H9 (cell line): ENCODE measurements around the gene RIMBP2. TPM values are rescaled to one million over a fixed set of nuclear protein-coding genes. Genes with fewer than 3 reads are reported as not detected.

ENCODE experiments used
- DNase-seq: peaks from one replicate; pipeline ENCODE4 v3.0.0-alpha.2; 2017
- H2AFZ ChIP-seq: one replicate; pipeline ENCODE4 v1.6.1; 2013; ENCODE audit warnings: mild to moderate bottlenecking, low read length, control low read depth, moderate library complexity
- H2AK5ac ChIP-seq: 2 replicates; pipeline ENCODE4 v1.6.1; 2013; ENCODE audit warnings: low read length, control low read depth, mixed read lengths; ENCODE audit not compliant: insufficient read length
- H2BK120ac ChIP-seq: one replicate; pipeline ENCODE4 v1.6.1; 2013; ENCODE audit warnings: low read depth, mild to moderate bottlenecking, low read length, control low read depth, inconsistent platforms; ENCODE audit not compliant: poor library complexity, severe bottlenecking
- H2BK12ac ChIP-seq: 2 replicates; pipeline ENCODE4 v1.6.1; 2013; ENCODE audit warnings: low read length, control low read depth, mixed read lengths, low read depth; ENCODE audit not compliant: insufficient read length
- H2BK15ac ChIP-seq: 2 replicates; pipeline ENCODE4 v1.6.1; 2013; ENCODE audit warnings: low read depth, low read length, control low read depth
- H2BK20ac ChIP-seq: one replicate; pipeline ENCODE4 v1.6.1; 2013; ENCODE audit warnings: low read depth, mild to moderate bottlenecking, low read length, control low read depth, inconsistent platforms; ENCODE audit not compliant: poor library complexity, severe bottlenecking
- H2BK5ac ChIP-seq: 2 replicates; pipeline ENCODE4 v1.6.1; 2013; ENCODE audit warnings: low read length, control low read depth, mixed read lengths; ENCODE audit not compliant: insufficient read length
- H3K14ac ChIP-seq: 2 replicates; pipeline ENCODE4 v1.6.1; 2013; ENCODE audit warnings: low read length, control low read depth; ENCODE audit not compliant: insufficient read depth
- H3K18ac ChIP-seq: 2 replicates; pipeline ENCODE4 v1.6.1; 2013; ENCODE audit warnings: low read depth, mild to moderate bottlenecking, mixed read lengths, low read length, control low read depth; ENCODE audit not compliant: insufficient read length
- H3K23ac ChIP-seq: 2 replicates; pipeline ENCODE4 v1.6.1; 2013; ENCODE audit warnings: low read length, control low read depth, mixed read lengths, low read depth; ENCODE audit not compliant: insufficient read length
- H3K23me2 ChIP-seq: 2 replicates; pipeline ENCODE4 v1.6.1; 2013; ENCODE audit warnings: low read depth, mild to moderate bottlenecking, mixed read lengths, low read length, control low read depth; ENCODE audit not compliant: insufficient read length, poor library complexity, severe bottlenecking
- H3K27ac ChIP-seq: 2 replicates; pipeline ENCODE4 v1.5.1; 2013; ENCODE audit warnings: low read length, control low read depth, mixed read lengths, low read depth; ENCODE audit not compliant: insufficient read length
- H3K27me3 ChIP-seq: 2 replicates; pipeline ENCODE4 v1.6.1; 2013; ENCODE audit warnings: low read length, control low read depth, inconsistent platforms; ENCODE audit not compliant: insufficient read depth
- H3K4ac ChIP-seq: 2 replicates; pipeline ENCODE4 v1.6.1; 2013; ENCODE audit warnings: low read depth, mild to moderate bottlenecking, control low read depth, inconsistent platforms, low read length, moderate library complexity
- H3K4me1 ChIP-seq: 2 replicates; pipeline ENCODE4 v1.6.1; 2013; ENCODE audit warnings: low read length, control low read depth, inconsistent platforms; ENCODE audit not compliant: insufficient read depth
- H3K4me2 ChIP-seq: 2 replicates; pipeline ENCODE4 v1.6.1; 2013; ENCODE audit warnings: low read length, control low read depth, mixed read lengths; ENCODE audit not compliant: insufficient read length, insufficient read depth
- H3K56ac ChIP-seq: 2 replicates; pipeline ENCODE4 v1.6.1; 2013; ENCODE audit warnings: low read depth, mild to moderate bottlenecking, mixed read lengths, low read length, control low read depth; ENCODE audit not compliant: insufficient read length
- H3K79me1 ChIP-seq: 2 replicates; pipeline ENCODE4 v1.6.1; 2013; ENCODE audit warnings: low read depth, mild to moderate bottlenecking, moderate library complexity, low read length, control low read depth, inconsistent platforms; ENCODE audit not compliant: insufficient read depth, poor library complexity, severe bottlenecking
- H3K79me2 ChIP-seq: 2 replicates; pipeline ENCODE4 v1.6.1; 2013; ENCODE audit warnings: low read length, control low read depth, inconsistent platforms; ENCODE audit not compliant: insufficient read depth
- H3K9ac ChIP-seq: 2 replicates; pipeline ENCODE4 v1.6.1; 2013; ENCODE audit warnings: low read length, control low read depth, mixed read lengths; ENCODE audit not compliant: insufficient read length; ENCODE audit errors: extremely low read depth
- H3K9me3 ChIP-seq: one replicate; pipeline ENCODE4 v1.6.1; 2013; ENCODE audit warnings: low read depth, low read length, inconsistent platforms; ENCODE audit not compliant: control insufficient read depth
- H3T11ph ChIP-seq: one replicate; pipeline ENCODE4 v1.6.1; 2013; ENCODE audit warnings: mild to moderate bottlenecking, low read length, control low read depth, inconsistent platforms
- H4K20me1 ChIP-seq: one replicate; pipeline ENCODE4 v1.6.1; 2013; ENCODE audit not compliant: control insufficient read depth, insufficient read length, insufficient read depth
- H4K5ac ChIP-seq: 2 replicates; pipeline ENCODE4 v1.6.1; 2013; ENCODE audit warnings: low read depth, mild to moderate bottlenecking, mixed read lengths, low read length, control low read depth; ENCODE audit not compliant: insufficient read length
- H4K8ac ChIP-seq: replicated peaks from 2 replicates; pipeline ENCODE4 v1.6.1; 2013; ENCODE audit warnings: low read length, control low read depth, mixed read lengths, low read depth; ENCODE audit not compliant: insufficient read length
- H4K91ac ChIP-seq: 2 replicates; pipeline ENCODE4 v1.6.1; 2013; ENCODE audit warnings: low read depth, mild to moderate bottlenecking, moderate library complexity, mixed read lengths, low read length, control low read depth; ENCODE audit not compliant: insufficient read length
- H3K27ac Mint-ChIP-seq, 3 experiments: 2 replicates in 2 of 3; 3 replicates in 1 of 3; pipeline ENCODE4 v1.8.0; 2020 to 2021; ENCODE audit warnings: mixed read lengths in 3 of 3, mild to moderate bottlenecking in 1 of 3, moderate library complexity in 1 of 3
- H3K27me3 Mint-ChIP-seq: 2 replicates; pipeline ENCODE4 v1.8.0; 2021; ENCODE audit warnings: low read depth, mild to moderate bottlenecking, moderate library complexity, mixed read lengths
- H3K36me3 Mint-ChIP-seq, 3 experiments: 2 replicates in 2 of 3; 3 replicates in 1 of 3; pipeline ENCODE4 v1.8.0; 2020 to 2021; ENCODE audit warnings: low read depth in 3 of 3, mixed read lengths in 3 of 3; ENCODE audit not compliant: insufficient read depth in 1 of 3
- H3K4me1 Mint-ChIP-seq, 2 experiments: 2 replicates each; pipeline ENCODE4 v1.8.0; 2020; ENCODE audit warnings: mixed read lengths in 2 of 2
- H3K4me3 Mint-ChIP-seq, 2 experiments: 2 replicates in 1 of 2; 3 replicates in 1 of 2; pipeline ENCODE4 v1.8.0; 2020 to 2021; ENCODE audit warnings: mild to moderate bottlenecking in 2 of 2, mixed read lengths in 2 of 2, moderate library complexity in 1 of 2
- H3K9me3 Mint-ChIP-seq, 2 experiments: 2 replicates in 1 of 2; 3 replicates in 1 of 2; pipeline ENCODE4 v1.8.0; 2020; ENCODE audit warnings: mild to moderate bottlenecking in 2 of 2, mixed read lengths in 2 of 2, moderate library complexity in 1 of 2
- WGBS: extraction: QIAGEN DNeasy Blood & Tissue Kit; methylation state at CpG from one replicate; pipeline ENCODE4 v1.1.7; 2013; ENCODE audit warnings: missing lambda C conversion rate, low lambda C conversion rate, mixed read lengths; ENCODE audit not compliant: insufficient read length; ENCODE audit errors: extremely low coverage; 5-methylcytosine and 5-hydroxymethylcytosine counted together
- total RNA-seq: library from RNA; stranded (reverse); gene quantifications from 2 replicates; pipeline ENCODE4 v1.2.1, GENCODE V29; 2021
- TF ChIP-seq, protein P1 (sequence below): fragments of 200-600 bp; sonication (generic); conservative IDR thresholded peaks from 3 replicates; pipeline ENCODE4 v1.8.0; 2021; ENCODE audit warnings: antibody characterized with exemption, mild to moderate bottlenecking

Gene RIMBP2
- total RNA-seq, 1 experiment from 2014 or later, result 0.70 TPM

DNA sequence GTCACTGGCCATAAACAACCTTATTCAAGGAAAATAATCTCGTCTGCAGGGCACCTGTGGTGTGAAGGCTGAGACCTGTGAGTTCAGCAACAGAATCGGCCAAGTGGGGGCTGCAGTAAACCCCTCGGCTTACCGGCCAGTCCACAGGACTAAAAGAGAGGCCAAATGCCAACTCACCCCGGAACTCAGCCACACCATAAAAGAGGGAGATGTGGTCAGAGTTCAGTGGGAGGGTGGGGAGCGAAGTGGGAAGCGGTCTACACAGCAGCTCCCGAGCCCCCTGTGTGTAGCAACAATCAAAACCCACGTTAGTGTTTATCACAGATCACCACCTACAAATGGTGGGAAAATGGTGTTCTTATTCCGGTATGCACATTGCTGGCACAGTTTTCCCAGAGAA lies 225.4 kb downstream of the RIMBP2 start:
- Histone ChIP-seq H2BK12ac (no peak overlapping the region), H3K23me2 (no peaks in the 10 kb centered on the region), H3K23ac (no peak overlapping the region), H3K56ac (no peak overlapping the region), H3K4ac (no peak overlapping the region), H2AK5ac (no peak overlapping the region), H4K5ac (no peak overlapping the region), H3K27me3 (no peaks in the 10 kb centered on the region), H3K4me2 (no peak overlapping the region), H2BK5ac (no peak overlapping the region), H2BK20ac (no peak overlapping the region), H4K8ac (no peak overlapping the region), H2BK120ac (no peak overlapping the region), H3K9ac (no peak overlapping the region), H4K91ac (no peak overlapping the region), H3K79me2 (no peaks in the 10 kb centered on the region), H2BK15ac (no peak overlapping the region), H2AFZ (no peak overlapping the region), H3K79me1 (no peaks in the 10 kb centered on the region), H3K9me3 (no peaks in the 10 kb centered on the region), H3K18ac (no peak overlapping the region), H3K4me1 (no peaks in the 10 kb centered on the region), H3T11ph (no peak overlapping the region), H3K27ac (no peak overlapping the region), H4K20me1 (no peaks in the 10 kb centered on the region), H3K14ac (no peak overlapping the region)
- H3K27me3 Mint-ChIP-seq, result peaks cover 23% of the 10 kb centered on the region
- no CpG with 5 or more reads among the region's 10 CpGs for WGBS
- TF ChIP-seq, protein P1, sequence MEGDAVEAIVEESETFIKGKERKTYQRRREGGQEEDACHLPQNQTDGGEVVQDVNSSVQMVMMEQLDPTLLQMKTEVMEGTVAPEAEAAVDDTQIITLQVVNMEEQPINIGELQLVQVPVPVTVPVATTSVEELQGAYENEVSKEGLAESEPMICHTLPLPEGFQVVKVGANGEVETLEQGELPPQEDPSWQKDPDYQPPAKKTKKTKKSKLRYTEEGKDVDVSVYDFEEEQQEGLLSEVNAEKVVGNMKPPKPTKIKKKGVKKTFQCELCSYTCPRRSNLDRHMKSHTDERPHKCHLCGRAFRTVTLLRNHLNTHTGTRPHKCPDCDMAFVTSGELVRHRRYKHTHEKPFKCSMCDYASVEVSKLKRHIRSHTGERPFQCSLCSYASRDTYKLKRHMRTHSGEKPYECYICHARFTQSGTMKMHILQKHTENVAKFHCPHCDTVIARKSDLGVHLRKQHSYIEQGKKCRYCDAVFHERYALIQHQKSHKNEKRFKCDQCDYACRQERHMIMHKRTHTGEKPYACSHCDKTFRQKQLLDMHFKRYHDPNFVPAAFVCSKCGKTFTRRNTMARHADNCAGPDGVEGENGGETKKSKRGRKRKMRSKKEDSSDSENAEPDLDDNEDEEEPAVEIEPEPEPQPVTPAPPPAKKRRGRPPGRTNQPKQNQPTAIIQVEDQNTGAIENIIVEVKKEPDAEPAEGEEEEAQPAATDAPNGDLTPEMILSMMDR, result no peak
- no peak overlapping the region for H3K27ac Mint-ChIP-seq
- no peak for DNase-seq
- peaks cover 0 to 6% of the 10 kb centered on the region in 2 experiments; a peak in 3 of 5 replicates for H3K9me3 Mint-ChIP-seq
- H3K4me1 Mint-ChIP-seq, result no peaks in the 10 kb centered on the region
- no peak overlapping the region for H3K4me3 Mint-ChIP-seq
- H3K36me3 Mint-ChIP-seq, result no peaks in the 10 kb centered on the region; a peak in 2 of 7 replicates
